Fibroblast of lung (primary cell): ENCODE data around the gene LRRC66. TPM values are rescaled to one million over a fixed set of nuclear protein-coding genes. Genes with fewer than 3 reads are reported as not detected.

ENCODE experiments used
- DNase-seq, 2 donors: peaks; one replicate each; pipeline versions ENCODE4 v3.0.0 to v3.0.0-alpha.2; 2010; ENCODE audit warnings: low read depth in 2 of 2
- H2AFZ ChIP-seq: 2 replicates; pipeline ENCODE4 v1.5.1; 2012; ENCODE audit warnings: low read length, control low read depth, inconsistent platforms
- H3K27ac ChIP-seq: 2 replicates; pipeline ENCODE4 v1.5.1; 2011; ENCODE audit warnings: low read length, control low read depth; ENCODE audit not compliant: insufficient read depth
- H3K27me3 ChIP-seq: 2 replicates; pipeline ENCODE4 v1.5.1; 2011; ENCODE audit warnings: mild to moderate bottlenecking, low read length; ENCODE audit not compliant: control insufficient read depth, insufficient read depth
- H3K36me3 ChIP-seq: 2 replicates; pipeline ENCODE4 v1.5.1; 2011; ENCODE audit warnings: low read length; ENCODE audit not compliant: control insufficient read depth, insufficient read depth
- H3K4me1 ChIP-seq: 2 replicates; pipeline ENCODE4 v1.5.1; 2011; ENCODE audit warnings: low read length; ENCODE audit not compliant: control insufficient read depth, insufficient read depth; ENCODE audit errors: extremely low read depth
- H3K4me2 ChIP-seq: 2 replicates; pipeline ENCODE4 v1.5.1; 2011; ENCODE audit warnings: low read length, control low read depth; ENCODE audit not compliant: insufficient read depth; ENCODE audit errors: extremely low read depth
- H3K4me3 ChIP-seq, 4 experiments: fragments of 200-600 bp in 1 of 4; sonication (generic) in 1 of 4; replicated peaks in 1 of 4; 2 replicates each; pipeline ENCODE4 v1.5.1; 2011 to 2016; ENCODE audit warnings: low read length in 4 of 4, low read depth in 3 of 4, mild to moderate bottlenecking in 3 of 4, control low read depth in 2 of 4, inconsistent platforms in 1 of 4, mixed read lengths in 1 of 4; ENCODE audit not compliant: insufficient read depth in 1 of 4; ENCODE audit errors: control extremely low read depth in 1 of 4
- H3K79me2 ChIP-seq: 2 replicates; pipeline ENCODE4 v1.5.1; 2012; ENCODE audit warnings: mild to moderate bottlenecking, low read length, inconsistent platforms; ENCODE audit not compliant: control insufficient read depth, insufficient read depth
- H3K9ac ChIP-seq: 2 replicates; pipeline ENCODE4 v1.5.1; 2011; ENCODE audit warnings: mild to moderate bottlenecking, low read length, control low read depth; ENCODE audit not compliant: insufficient read depth
- H3K9me3 ChIP-seq: 2 replicates; pipeline ENCODE4 v1.5.1; 2012; ENCODE audit warnings: low read depth, low read length; ENCODE audit not compliant: control insufficient read depth, insufficient read depth
- H4K20me1 ChIP-seq: 2 replicates; pipeline ENCODE4 v1.5.1; 2011; ENCODE audit warnings: low read length; ENCODE audit not compliant: control insufficient read depth, insufficient read depth; ENCODE audit errors: extremely low read depth
- CTCF ChIP-seq, 2 donors: IDR thresholded peaks in 1 of 2; conservative IDR thresholded peaks in 1 of 2; 1 replicate in 1 of 2; 2 replicates in 1 of 2; pipeline ENCODE4 v1.5.1; 2011 to 2012; ENCODE audit warnings: low read length in 2 of 2, control low read depth in 1 of 2, inconsistent platforms in 1 of 2, low read depth in 1 of 2, mild to moderate bottlenecking in 1 of 2
- EZH2 ChIP-seq: IDR thresholded peaks from 2 replicates; pipeline ENCODE4 v1.5.1; 2012; ENCODE audit warnings: low read length, control low read depth, mild to moderate bottlenecking; ENCODE audit errors: missing control alignments
- polyA plus RNA-seq, 2 donors: library from polyadenylated mRNA; depleted of rRNA in 1 of 2; stranded (reverse) in 1 of 2; unstranded in 1 of 2; fragments of >200 nt; gene quantifications; 2 replicates each; pipeline ENCODE4 v1.2.1, GENCODE V29; 2011 to 2012; ENCODE audit warnings: missing spikeins in 1 of 2
- total RNA-seq: library from RNA; depleted of rRNA; stranded (reverse); fragments of >200 nt; gene quantifications from 2 replicates; pipeline ENCODE4 v1.2.1, GENCODE V29; 2014

The LRRC66 gene
- total and polyA plus RNA-seq, 2 donors (not counting 1 experiment from before 2014, with no cell fraction given), result 0.17 to 0.83 TPM

- DNase-seq, result no peak
- no peak overlapping the region for H3K9ac ChIP-seq
- no peaks in the 10 kb centered on the region for H3K4me1 ChIP-seq
- H4K20me1 ChIP-seq, result no peaks in the 10 kb centered on the region
- TF ChIP-seq CTCF (conservative IDR thresholded peaks at IDR 0.05 in 1 of 2, IDR thresholded peaks at IDR 0.05 in 1 of 2; ENCODE audit: low read depth in 1 of 2, low read length in 2 of 2) (no peak), EZH2 (no peak)
- no peak overlapping the region for H2AFZ ChIP-seq
- no peak overlapping the region for H3K27ac ChIP-seq
- H3K4me2 ChIP-seq, result no peak overlapping the region
- H3K36me3 ChIP-seq, result no peaks in the 10 kb centered on the region
- no peak overlapping the region for H3K4me3 ChIP-seq
- no peaks in the 10 kb centered on the region for H3K79me2 ChIP-seq
- H3K9me3 ChIP-seq, result no peaks in the 10 kb centered on the region
- H3K27me3 ChIP-seq, result no peaks in the 10 kb centered on the region
Measured at GRCh38 chr4:52006887-52007286, 13.3 kb downstream of the LRRC66 start.

GRCh38 chr4:52005604-52006273 lies 14.4 kb downstream of the LRRC66 start:
- no peak for TF ChIP-seq CTCF (conservative IDR thresholded peaks at IDR 0.05 in 1 of 2, IDR thresholded peaks at IDR 0.05 in 1 of 2; ENCODE audit: low read depth in 1 of 2, low read length in 2 of 2)
- TF ChIP-seq EZH2, result no peak
- H2AFZ ChIP-seq, result no peak overlapping the region
- DNase-seq, result no peak

GRCh38 chr4:52004414-52004813 lies 15.7 kb downstream of the LRRC66 start:
- no peak overlapping the region for H2AFZ ChIP-seq
- H3K9me3 ChIP-seq, result no peaks in the 10 kb centered on the region
- no peaks in the 10 kb centered on the region for H3K36me3 ChIP-seq
- H4K20me1 ChIP-seq, result no peaks in the 10 kb centered on the region
- H3K4me1 ChIP-seq, result no peaks in the 10 kb centered on the region
- no peak overlapping the region for H3K4me3 ChIP-seq
- no peak overlapping the region for H3K9ac ChIP-seq
- H3K4me2 ChIP-seq, result no peak overlapping the region
- no peak for DNase-seq
- no peaks in the 10 kb centered on the region for H3K79me2 ChIP-seq
- TF ChIP-seq EZH2 (no peak), CTCF (conservative IDR thresholded peaks at IDR 0.05 in 1 of 2, IDR thresholded peaks at IDR 0.05 in 1 of 2; ENCODE audit: low read depth in 1 of 2, low read length in 2 of 2) (no peak)
- no peaks in the 10 kb centered on the region for H3K27me3 ChIP-seq
- H3K27ac ChIP-seq, result no peak overlapping the region

More at GRCh38 chr4:52005604-52006273, 14.4 kb downstream of the LRRC66 start:
- no peak overlapping the region for H3K4me2 ChIP-seq
- H4K20me1 ChIP-seq, result no peaks in the 10 kb centered on the region
- no peaks in the 10 kb centered on the region for H3K4me1 ChIP-seq
- H3K79me2 ChIP-seq, result no peaks in the 10 kb centered on the region
- no peak overlapping the region for H3K4me3 ChIP-seq
- H3K36me3 ChIP-seq, result no peaks in the 10 kb centered on the region
- H3K27ac ChIP-seq, result no peak overlapping the region
- no peaks in the 10 kb centered on the region for H3K27me3 ChIP-seq
- H3K9me3 ChIP-seq, result no peaks in the 10 kb centered on the region
- H3K9ac ChIP-seq, result no peak overlapping the region
